Measurements from ENCODE around the gene USP32. TPM values are rescaled to one million over a fixed set of nuclear protein-coding genes. Genes with fewer than 3 reads are reported as not detected.
A peak's percentile ranks its signal among the peaks of the same experiment; 100 is the strongest.
"Not testable (repeated sequence)": the region's sequence is repeated elsewhere in the genome, so short reads cannot be mapped to it uniquely, and the experiment has no call there.

The USP32 gene
- total RNA-seq, 1 experiment from 2014 or later, result 73.5 TPM

DNA sequence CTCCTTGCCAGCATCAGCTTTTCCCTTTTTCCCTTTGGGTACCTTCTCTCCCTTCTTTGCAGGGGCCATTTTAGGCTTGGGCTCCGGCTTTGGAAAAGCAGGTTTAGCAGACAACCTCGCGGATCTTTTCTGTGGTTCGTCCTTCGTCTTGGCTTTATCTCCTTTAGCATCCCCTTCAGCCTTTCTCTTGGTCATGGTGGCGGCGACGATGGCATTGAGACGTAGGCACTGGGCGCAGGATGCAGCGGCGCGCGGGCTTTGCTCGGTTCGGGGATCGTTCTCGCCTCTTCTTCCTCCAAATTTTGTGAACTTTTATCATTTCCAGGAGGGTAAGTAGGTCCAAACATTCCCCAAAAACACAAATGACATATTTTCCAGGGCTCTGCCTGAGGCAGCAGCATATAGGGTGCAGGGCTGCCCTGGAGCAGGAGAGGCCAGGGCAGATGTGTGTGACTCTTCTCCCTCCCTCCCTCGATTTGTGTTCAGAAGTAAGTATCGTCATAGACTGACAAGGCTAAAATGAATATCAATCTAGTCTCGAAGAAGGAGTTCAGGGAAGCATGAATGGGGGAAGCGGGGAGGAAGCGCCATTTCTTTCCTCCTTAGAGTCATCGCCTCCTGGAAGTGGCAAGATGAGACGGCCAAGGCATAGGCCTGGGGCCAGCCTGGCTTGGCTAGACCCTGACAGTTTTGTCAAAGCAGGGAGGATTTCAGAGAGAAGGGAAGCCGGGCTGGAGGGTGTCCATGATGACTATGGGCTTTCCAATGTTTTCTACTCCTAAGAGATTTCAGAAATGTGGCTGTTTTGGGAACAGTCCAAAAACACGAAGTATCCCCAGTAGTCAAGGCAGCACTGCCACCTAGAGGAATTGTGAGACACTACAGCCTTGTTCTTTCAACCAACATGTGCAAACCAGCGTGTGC is 43.6 kb upstream of the USP32 start:
- H4K91ac ChIP-seq (ENCODE audit: insufficient read length, low read depth, low read length), result no peak overlapping the region
- no peaks in the 10 kb centered on the region; the same call in none of the 2 replicates for H3K27me3 Mint-ChIP-seq (ENCODE audit: low read depth)
- H3K27ac Mint-ChIP-seq, result no peak overlapping the region
- H2AK5ac ChIP-seq (ENCODE audit: insufficient read length, low read length), result no peak overlapping the region
- peaks cover 8 to 22% (median 9%) of the 10 kb centered on the region in 3 experiments; a peak in 6 of 7 replicates for H3K36me3 Mint-ChIP-seq (ENCODE audit: insufficient read depth in 1 of 3, low read depth in 3 of 3)
- DNase-seq, result peak; percentile 78
- no peaks in the 10 kb centered on the region for H3K27me3 ChIP-seq (ENCODE audit: insufficient read depth, low read length)
- peak overlapping the region; percentile 50 for H3K18ac ChIP-seq (ENCODE audit: insufficient read length, low read depth, low read length)
- H3K4me2 ChIP-seq (ENCODE audit: insufficient read depth, insufficient read length, low read length), result no peak overlapping the region
- no CpG with 5 or more reads among the region's 28 CpGs for WGBS (ENCODE audit: extremely low coverage, insufficient read length, low lambda C conversion rate)
- H2BK15ac ChIP-seq (ENCODE audit: low read depth, low read length), result no peak overlapping the region
- peak overlapping the region; percentile 28 for H2BK12ac ChIP-seq (ENCODE audit: insufficient read length, low read depth, low read length)
- H3K9ac ChIP-seq (ENCODE audit: extremely low read depth, insufficient read length, low read length), result no peak overlapping the region
- no peak overlapping the region for H2BK5ac ChIP-seq (ENCODE audit: insufficient read length, low read length)
- H3K14ac ChIP-seq (ENCODE audit: insufficient read depth, low read length), result no peak overlapping the region
- H3K23ac ChIP-seq (ENCODE audit: insufficient read length, low read depth, low read length), result no peak overlapping the region
- no peaks in the 10 kb centered on the region for H4K20me1 ChIP-seq (ENCODE audit: control insufficient read depth, insufficient read depth, insufficient read length)
- H3K9me3 ChIP-seq (ENCODE audit: control insufficient read depth, low read depth, low read length), result no peaks in the 10 kb centered on the region
- no peak overlapping the region for H3K27ac ChIP-seq (ENCODE audit: insufficient read length, low read depth, low read length)
- H3K79me2 ChIP-seq (ENCODE audit: insufficient read depth, low read length), result no peaks in the 10 kb centered on the region
- no peaks in the 10 kb centered on the region for H3K79me1 ChIP-seq (ENCODE audit: insufficient read depth, low read depth, low read length, poor library complexity, severe bottlenecking)
- H3K4me1 ChIP-seq (ENCODE audit: insufficient read depth, low read length), result no peaks in the 10 kb centered on the region; the same call in 1 of the 2 replicates
- H2BK20ac ChIP-seq (ENCODE audit: low read depth, low read length, poor library complexity, severe bottlenecking), result no peak overlapping the region
- no peak overlapping the region for H2BK120ac ChIP-seq (ENCODE audit: low read depth, low read length, poor library complexity, severe bottlenecking)
- peaks cover 21 to 29% of the 10 kb centered on the region in 2 experiments for H3K9me3 Mint-ChIP-seq
- TF ChIP-seq, protein P1, sequence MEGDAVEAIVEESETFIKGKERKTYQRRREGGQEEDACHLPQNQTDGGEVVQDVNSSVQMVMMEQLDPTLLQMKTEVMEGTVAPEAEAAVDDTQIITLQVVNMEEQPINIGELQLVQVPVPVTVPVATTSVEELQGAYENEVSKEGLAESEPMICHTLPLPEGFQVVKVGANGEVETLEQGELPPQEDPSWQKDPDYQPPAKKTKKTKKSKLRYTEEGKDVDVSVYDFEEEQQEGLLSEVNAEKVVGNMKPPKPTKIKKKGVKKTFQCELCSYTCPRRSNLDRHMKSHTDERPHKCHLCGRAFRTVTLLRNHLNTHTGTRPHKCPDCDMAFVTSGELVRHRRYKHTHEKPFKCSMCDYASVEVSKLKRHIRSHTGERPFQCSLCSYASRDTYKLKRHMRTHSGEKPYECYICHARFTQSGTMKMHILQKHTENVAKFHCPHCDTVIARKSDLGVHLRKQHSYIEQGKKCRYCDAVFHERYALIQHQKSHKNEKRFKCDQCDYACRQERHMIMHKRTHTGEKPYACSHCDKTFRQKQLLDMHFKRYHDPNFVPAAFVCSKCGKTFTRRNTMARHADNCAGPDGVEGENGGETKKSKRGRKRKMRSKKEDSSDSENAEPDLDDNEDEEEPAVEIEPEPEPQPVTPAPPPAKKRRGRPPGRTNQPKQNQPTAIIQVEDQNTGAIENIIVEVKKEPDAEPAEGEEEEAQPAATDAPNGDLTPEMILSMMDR (conservative IDR thresholded peaks at IDR 0.05), result peak; percentile 94
- no peaks in the 10 kb centered on the region for H3K23me2 ChIP-seq (ENCODE audit: insufficient read length, low read depth, low read length, poor library complexity, severe bottlenecking)
- H3K56ac ChIP-seq (ENCODE audit: insufficient read length, low read depth, low read length), result no peak overlapping the region
- no peak overlapping the region for H3T11ph ChIP-seq (ENCODE audit: low read length)
- peak overlapping the region; percentile 76 for H2AFZ ChIP-seq (ENCODE audit: low read length)
- no peak overlapping the region for H3K4ac ChIP-seq (ENCODE audit: low read depth, low read length)
- H3K4me3 Mint-ChIP-seq, result no peak overlapping the region; a peak in 2 of 5 replicates
- H4K5ac ChIP-seq (ENCODE audit: insufficient read length, low read depth, low read length), result no peak overlapping the region
- no peak overlapping the region for H4K8ac ChIP-seq (replicated peaks; ENCODE audit: insufficient read length, low read depth, low read length)
- peaks cover 5 to 6% of the 10 kb centered on the region in 2 experiments; a peak in 3 of 4 replicates for H3K4me1 Mint-ChIP-seq

DNA sequence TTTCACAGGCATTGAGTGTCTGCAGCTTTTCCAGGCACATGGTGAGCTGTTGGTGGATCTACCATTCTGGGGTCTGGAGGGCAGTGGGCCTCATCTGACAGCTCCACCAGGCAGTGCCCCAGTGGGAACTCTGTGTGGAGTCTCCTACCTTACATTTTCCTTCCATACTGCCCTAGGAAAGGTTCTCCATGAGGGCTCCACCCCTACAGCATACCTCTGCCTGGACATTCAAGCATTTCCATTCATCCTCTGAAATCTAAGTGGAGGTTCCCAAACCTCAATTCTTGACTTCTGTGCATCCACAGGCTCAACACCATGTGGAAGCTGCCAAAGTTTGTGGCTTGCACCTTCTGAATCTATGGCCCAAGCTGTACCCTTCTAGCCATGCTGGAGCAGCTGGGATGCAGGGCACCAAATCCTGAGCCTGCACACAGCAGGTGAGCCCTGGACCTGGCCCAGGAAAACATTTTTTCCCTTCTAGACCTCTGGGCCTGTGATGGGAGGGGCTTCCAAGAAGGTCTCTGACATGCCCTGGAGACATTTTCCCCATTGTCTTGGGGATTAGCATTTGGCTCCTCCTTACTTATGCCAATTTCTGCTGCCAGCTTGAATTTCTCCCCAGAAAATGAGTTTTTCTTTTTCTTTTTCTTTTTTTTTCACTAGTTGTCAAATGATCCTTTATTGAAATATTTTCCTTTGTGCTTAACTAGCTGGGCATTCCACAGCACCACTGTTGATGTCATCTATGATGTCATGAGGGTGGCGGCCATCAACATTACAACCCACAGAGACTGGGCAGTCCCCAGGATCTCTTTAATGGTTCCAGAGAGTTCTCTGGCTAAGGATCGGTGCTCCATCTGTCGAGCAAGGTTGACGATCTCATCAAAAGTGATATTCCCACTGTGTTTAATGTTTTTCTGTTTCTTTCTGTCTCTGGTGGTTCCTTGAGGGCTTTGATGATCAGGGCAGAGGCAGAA is 41.4 kb upstream of the USP32 start:
- not testable (repeated sequence) for H2BK120ac ChIP-seq (ENCODE audit: low read depth, low read length, poor library complexity, severe bottlenecking); H4K8ac ChIP-seq (replicated peaks; ENCODE audit: insufficient read length, low read depth, low read length); H3T11ph ChIP-seq (ENCODE audit: low read length); H3K79me2 ChIP-seq (ENCODE audit: insufficient read depth, low read length); H3K56ac ChIP-seq (ENCODE audit: insufficient read length, low read depth, low read length); H3K23me2 ChIP-seq (ENCODE audit: insufficient read length, low read depth, low read length, poor library complexity, severe bottlenecking); H3K4me2 ChIP-seq (ENCODE audit: insufficient read depth, insufficient read length, low read length); H2BK15ac ChIP-seq (ENCODE audit: low read depth, low read length); H2BK12ac ChIP-seq (ENCODE audit: insufficient read length, low read depth, low read length); H3K4me3 Mint-ChIP-seq; H3K9me3 ChIP-seq (ENCODE audit: control insufficient read depth, low read depth, low read length); H4K20me1 ChIP-seq (ENCODE audit: control insufficient read depth, insufficient read depth, insufficient read length); H2BK20ac ChIP-seq (ENCODE audit: low read depth, low read length, poor library complexity, severe bottlenecking); H2BK5ac ChIP-seq (ENCODE audit: insufficient read length, low read length); H3K18ac ChIP-seq (ENCODE audit: insufficient read length, low read depth, low read length); H3K23ac ChIP-seq (ENCODE audit: insufficient read length, low read depth, low read length); H4K91ac ChIP-seq (ENCODE audit: insufficient read length, low read depth, low read length); H3K27me3 Mint-ChIP-seq (ENCODE audit: low read depth); H3K79me1 ChIP-seq (ENCODE audit: insufficient read depth, low read depth, low read length, poor library complexity, severe bottlenecking); H3K9ac ChIP-seq (ENCODE audit: extremely low read depth, insufficient read length, low read length); H2AK5ac ChIP-seq (ENCODE audit: insufficient read length, low read length); DNase-seq; H3K27me3 ChIP-seq (ENCODE audit: insufficient read depth, low read length); H3K4ac ChIP-seq (ENCODE audit: low read depth, low read length); H3K4me1 ChIP-seq (ENCODE audit: insufficient read depth, low read length); H2AFZ ChIP-seq (ENCODE audit: low read length); H3K4me1 Mint-ChIP-seq; H3K27ac ChIP-seq (ENCODE audit: insufficient read length, low read depth, low read length); H3K14ac ChIP-seq (ENCODE audit: insufficient read depth, low read length); H4K5ac ChIP-seq (ENCODE audit: insufficient read length, low read depth, low read length); H3K27ac Mint-ChIP-seq
- WGBS (ENCODE audit: extremely low coverage, insufficient read length, low lambda C conversion rate), result no CpG with 5 or more reads among the region's 4 CpGs
- Mint-ChIP-seq H3K36me3 (ENCODE audit: insufficient read depth in 1 of 3, low read depth in 3 of 3) (peaks cover 8 to 22% (median 9%) of the 10 kb centered on the region in 3 experiments; a peak in 6 of 7 replicates), H3K9me3 (peaks cover 21 to 27% of the 10 kb centered on the region in 2 experiments)
